Suprapubic skin (tissue), 4 donors: ENCODE results near the gene CDYL2. TPM values are rescaled to one million over a fixed set of nuclear protein-coding genes. Genes with fewer than 3 reads are reported as not detected.

Source experiments
- DNase-seq, 2 donors: peaks; one replicate each; pipeline ENCODE4 v3.0.0-alpha.2; 2019; ENCODE audit warnings: low spot score in 2 of 2
- H3K27ac ChIP-seq: fragments of 200-600 bp; sonication (generic); one replicate; pipeline ENCODE4 v1.5.1; 2019
- H3K27me3 ChIP-seq: fragments of 200-600 bp; sonication (generic); one replicate; pipeline ENCODE4 v1.5.1; 2019
- H3K36me3 ChIP-seq: fragments of 200-600 bp; sonication (generic); one replicate; pipeline ENCODE4 v1.5.1; 2019
- H3K4me1 ChIP-seq: fragments of 200-600 bp; sonication (generic); one replicate; pipeline ENCODE4 v1.5.1; 2019
- H3K4me3 ChIP-seq: fragments of 200-600 bp; sonication (generic); one replicate; pipeline ENCODE4 v1.5.1; 2019; ENCODE audit warnings: mild to moderate bottlenecking
- H3K9me3 ChIP-seq: fragments of 200-600 bp; sonication (generic); one replicate; pipeline ENCODE4 v1.5.1; 2019
- EP300 ChIP-seq: sonication (generic); formaldehyde crosslinking; IDR thresholded peaks from one replicate; pipeline ENCODE4 v1.6.1; 2017; ENCODE audit warnings: antibody characterized with exemption
- POLR2A ChIP-seq, 2 donors: fragments of 450-650 bp; IDR thresholded peaks; one replicate each; pipeline ENCODE4 v1.6.1; 2017; ENCODE audit warnings: antibody characterized with exemption in 2 of 2, mild to moderate bottlenecking in 2 of 2, moderate library complexity in 2 of 2
- POLR2AphosphoS5 ChIP-seq, 3 donors: sonication (generic); formaldehyde crosslinking; IDR thresholded peaks; one replicate each; pipeline ENCODE4 v1.6.1; 2017; ENCODE audit warnings: antibody characterized with exemption in 3 of 3
- WGBS: methylation state at CpG from one replicate; pipeline ENCODE4 v1.1.5; 2018; 5-methylcytosine and 5-hydroxymethylcytosine counted together
- total RNA-seq, 4 donors: library from RNA; depleted of rRNA; stranded (reverse); fragments of >200 nt; gene quantifications; one replicate each; pipeline ENCODE4 v1.1.0, GENCODE V29; 2016
- TF ChIP-seq, protein P1 (sequence below), 2 donors: fragments of 200-600 bp in 1 of 2; fragments of 450-650 bp in 1 of 2; sonication (generic) in 1 of 2; IDR thresholded peaks; one replicate each; pipeline ENCODE4 v1.5.1; 2016 to 2019; ENCODE audit warnings: antibody characterized with exemption in 2 of 2, mild to moderate bottlenecking in 1 of 2, moderate library complexity in 1 of 2

CDYL2 gene
- total RNA-seq, 4 donors from 2014 or later, result 2.8 to 8.2 (median 3.9) TPM

DNA sequence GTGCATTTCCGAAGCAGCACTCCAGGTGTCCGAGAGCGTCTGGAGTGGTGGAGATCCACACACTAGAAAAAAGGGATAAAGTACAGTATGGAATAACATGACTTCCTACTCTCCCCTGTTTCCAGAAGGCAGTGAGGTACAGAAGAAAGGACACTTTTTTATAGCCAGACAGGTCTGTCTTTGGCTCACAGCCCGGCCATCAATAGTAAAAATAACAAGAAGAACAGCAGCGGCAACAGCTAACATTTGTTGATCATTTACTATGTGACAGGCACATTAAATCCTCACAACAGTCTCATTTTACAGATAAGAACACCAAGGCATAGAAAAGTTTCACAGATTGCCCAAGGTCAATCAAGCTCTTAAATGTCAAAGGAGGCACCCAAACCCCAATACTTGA is 247.4 kb downstream of the CDYL2 start:
- 85% methylated on average over 5 of the region's 5 CpGs for WGBS
- peaks cover 3% of the 10 kb centered on the region for H3K27me3 ChIP-seq
- no peak for DNase-seq
- H3K4me3 ChIP-seq, result no peak overlapping the region
- no peaks in the 10 kb centered on the region for H3K4me1 ChIP-seq
- H3K36me3 ChIP-seq, result no peaks in the 10 kb centered on the region
- no peaks in the 10 kb centered on the region for H3K9me3 ChIP-seq
- no peak for TF ChIP-seq EP300
- TF ChIP-seq, protein P1, sequence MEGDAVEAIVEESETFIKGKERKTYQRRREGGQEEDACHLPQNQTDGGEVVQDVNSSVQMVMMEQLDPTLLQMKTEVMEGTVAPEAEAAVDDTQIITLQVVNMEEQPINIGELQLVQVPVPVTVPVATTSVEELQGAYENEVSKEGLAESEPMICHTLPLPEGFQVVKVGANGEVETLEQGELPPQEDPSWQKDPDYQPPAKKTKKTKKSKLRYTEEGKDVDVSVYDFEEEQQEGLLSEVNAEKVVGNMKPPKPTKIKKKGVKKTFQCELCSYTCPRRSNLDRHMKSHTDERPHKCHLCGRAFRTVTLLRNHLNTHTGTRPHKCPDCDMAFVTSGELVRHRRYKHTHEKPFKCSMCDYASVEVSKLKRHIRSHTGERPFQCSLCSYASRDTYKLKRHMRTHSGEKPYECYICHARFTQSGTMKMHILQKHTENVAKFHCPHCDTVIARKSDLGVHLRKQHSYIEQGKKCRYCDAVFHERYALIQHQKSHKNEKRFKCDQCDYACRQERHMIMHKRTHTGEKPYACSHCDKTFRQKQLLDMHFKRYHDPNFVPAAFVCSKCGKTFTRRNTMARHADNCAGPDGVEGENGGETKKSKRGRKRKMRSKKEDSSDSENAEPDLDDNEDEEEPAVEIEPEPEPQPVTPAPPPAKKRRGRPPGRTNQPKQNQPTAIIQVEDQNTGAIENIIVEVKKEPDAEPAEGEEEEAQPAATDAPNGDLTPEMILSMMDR (IDR thresholded peaks at IDR 0.05), result no peak
- no peak for TF ChIP-seq POLR2A (IDR thresholded peaks at IDR 0.05)
- TF ChIP-seq POLR2AphosphoS5 (IDR thresholded peaks at IDR 0.05), result no peak
- no peak overlapping the region for H3K27ac ChIP-seq

DNA sequence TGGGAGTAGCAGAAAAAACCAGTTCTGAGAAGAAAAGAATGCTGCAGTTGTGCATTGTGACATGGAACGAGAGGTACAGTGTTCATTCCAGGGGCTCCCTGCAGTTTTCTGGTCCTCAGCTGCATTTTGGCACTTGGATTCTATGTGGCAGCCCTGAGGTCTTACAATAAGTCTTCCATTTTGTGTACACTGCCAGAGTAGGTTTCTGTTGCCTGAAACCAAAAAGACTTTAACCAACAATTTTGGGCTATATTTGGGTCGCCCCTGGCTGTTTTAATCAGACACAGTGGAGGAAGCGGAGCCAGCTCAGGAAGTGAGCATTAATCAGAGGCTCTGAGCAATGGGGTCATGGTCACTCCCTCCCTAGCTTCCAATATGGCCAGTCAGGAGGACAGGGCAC is 247.9 kb downstream of the CDYL2 start:
- DNase-seq, result no peak
- TF ChIP-seq POLR2AphosphoS5 (IDR thresholded peaks at IDR 0.05) (no peak), POLR2A (IDR thresholded peaks at IDR 0.05) (no peak), EP300 (no peak)
- TF ChIP-seq, protein P1 (IDR thresholded peaks at IDR 0.05), result no peak
- Histone ChIP-seq H3K4me3 (no peak overlapping the region), H3K9me3 (no peaks in the 10 kb centered on the region), H3K27me3 (no peaks in the 10 kb centered on the region), H3K36me3 (no peaks in the 10 kb centered on the region), H3K27ac (no peak overlapping the region), H3K4me1 (no peaks in the 10 kb centered on the region)
- WGBS, result 54% methylated on average over 3 of the region's 3 CpGs

DNA sequence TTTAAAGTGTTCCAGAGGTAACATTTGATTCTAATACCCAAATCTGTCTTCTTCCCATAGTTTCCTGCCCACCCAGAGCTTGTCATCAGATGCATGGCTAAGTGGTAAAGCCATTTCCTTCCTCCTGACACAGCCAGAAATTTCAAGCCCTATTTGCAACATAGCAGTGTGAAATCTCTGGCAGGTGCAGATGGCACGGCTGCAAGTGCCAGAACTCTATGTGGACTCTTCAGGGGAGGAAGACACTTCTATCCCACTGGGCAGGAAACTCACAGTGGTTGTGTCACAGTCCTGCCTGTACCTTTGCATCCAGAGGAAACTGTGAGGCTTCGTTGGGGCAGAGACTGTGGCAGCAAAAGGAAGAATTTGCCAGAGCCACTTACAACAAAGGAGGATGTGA is 250.4 kb downstream of the CDYL2 start:
- no peak for DNase-seq
- Histone ChIP-seq H3K36me3 (no peaks in the 10 kb centered on the region), H3K27me3 (no peaks in the 10 kb centered on the region), H3K4me3 (no peak overlapping the region), H3K27ac (no peak overlapping the region), H3K9me3 (no peaks in the 10 kb centered on the region), H3K4me1 (no peaks in the 10 kb centered on the region)
- WGBS, result 11% methylated on average over 2 of the region's 2 CpGs
- no peak for TF ChIP-seq POLR2A (IDR thresholded peaks at IDR 0.05)
- no peak for TF ChIP-seq EP300
- no peak for TF ChIP-seq POLR2AphosphoS5 (IDR thresholded peaks at IDR 0.05)
- TF ChIP-seq, protein P1 (IDR thresholded peaks at IDR 0.05), result no peak

DNA sequence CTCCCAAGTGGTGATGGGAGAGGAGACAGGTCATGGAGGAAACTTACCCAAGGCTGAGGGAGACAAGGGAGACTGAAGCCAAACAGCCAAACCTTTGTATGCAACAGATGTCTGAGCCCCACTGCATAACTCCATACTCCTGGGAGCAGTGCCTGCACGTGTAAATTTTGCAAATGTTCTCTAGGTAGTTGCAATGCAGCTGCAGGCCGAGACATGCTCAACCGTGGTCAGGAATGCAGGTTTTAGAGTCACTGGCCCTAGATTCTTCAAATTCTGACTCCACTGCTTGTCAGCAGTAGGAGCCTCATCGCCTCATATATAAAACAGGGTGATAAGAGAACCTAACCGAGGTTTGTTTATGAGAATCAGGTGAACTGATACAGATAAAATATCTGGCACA is 252.1 kb downstream of the CDYL2 start:
- H3K27ac ChIP-seq, result no peak overlapping the region
- 36% methylated on average over 5 of the region's 5 CpGs for WGBS
- DNase-seq, result no peak

More for the DNA sequence above, 252.1 kb downstream of the CDYL2 start:
- TF ChIP-seq POLR2A (IDR thresholded peaks at IDR 0.05), result no peak
- TF ChIP-seq POLR2AphosphoS5 (IDR thresholded peaks at IDR 0.05), result no peak
- TF ChIP-seq EP300, result no peak
- TF ChIP-seq, protein P1 (IDR thresholded peaks at IDR 0.05), result no peak
- no peak overlapping the region for H3K4me3 ChIP-seq
- no peaks in the 10 kb centered on the region for H3K27me3 ChIP-seq
- H3K36me3 ChIP-seq, result no peaks in the 10 kb centered on the region
- no peaks in the 10 kb centered on the region for H3K4me1 ChIP-seq
- H3K9me3 ChIP-seq, result no peaks in the 10 kb centered on the region

Other genes starting within 250 kb of the CDYL2 start
- 10 to 100 TPM in 3 of 4 donors, 1 to 10 TPM in 1; 8.9 to 37.8 (median 34.1) TPM for gene CMC2, start 202.3 kb upstream of the CDYL2 start, total RNA-seq
- 1 to 10 TPM; 2.5 to 7.6 (median 5.5) TPM for gene CENPN, start 202.6 kb upstream of the CDYL2 start, total RNA-seq
- 10 to 100 TPM; 30.7 to 65.0 (median 45.5) TPM for gene ATMIN, start 231.2 kb upstream of the CDYL2 start, total RNA-seq